Measurements from ENCODE around the gene GMPR2.

Gene GMPR2

GRCh38 chr14:24285351-24285750 is 52.6 kb downstream of the GMPR2 start:
- Histone ChIP-seq H3K4me3 (ENCODE audit: low read depth in 1 of 2, low read length in 2 of 2) (no peak overlapping the region), H3K27me3 (ENCODE audit: low read depth, low read length) (no peaks in the 10 kb centered on the region), H3K9me3 (ENCODE audit: control insufficient read depth in 1 of 2, low read length in 2 of 2) (no peaks in the 10 kb centered on the region), H3K36me3 (ENCODE audit: control insufficient read depth in 1 of 2, insufficient read depth in 2 of 2, low read length in 2 of 2) (peaks cover 11% of the 10 kb centered on the region in 2 donors), H3K4me1 (ENCODE audit: control insufficient read depth in 1 of 2, insufficient read depth in 2 of 2, low read length in 2 of 2) (no peaks in the 10 kb centered on the region), H3K27ac (ENCODE audit: low read length) (no peak overlapping the region)

- Histone ChIP-seq H3K4me3 (ENCODE audit: low read depth in 1 of 2, low read length in 2 of 2) (no peak overlapping the region), H3K27ac (ENCODE audit: low read length) (no peak overlapping the region), H3K36me3 (ENCODE audit: control insufficient read depth in 1 of 2, insufficient read depth in 2 of 2, low read length in 2 of 2) (peaks cover 26 to 28% of the 10 kb centered on the region in 2 donors), H3K27me3 (ENCODE audit: low read depth, low read length) (no peaks in the 10 kb centered on the region), H3K4me1 (ENCODE audit: control insufficient read depth in 1 of 2, insufficient read depth in 2 of 2, low read length in 2 of 2) (no peaks in the 10 kb centered on the region), H3K9me3 (ENCODE audit: control insufficient read depth in 1 of 2, low read length in 2 of 2) (no peaks in the 10 kb centered on the region)
Observed at GRCh38 chr14:24286996-24287395, 54.3 kb downstream of the GMPR2 start.
